H9 (cell line): ENCODE measurements around the gene HYI. TPM values are rescaled to one million over a fixed set of nuclear protein-coding genes. Genes with fewer than 3 reads are reported as not detected.
A peak's percentile ranks its signal among the peaks of the same experiment; 100 is the strongest.

Source experiments
- DNase-seq: peaks from one replicate; pipeline ENCODE4 v3.0.0-alpha.2; 2017
- H2AFZ ChIP-seq: one replicate; pipeline ENCODE4 v1.6.1; 2013; ENCODE audit warnings: mild to moderate bottlenecking, low read length, control low read depth, moderate library complexity
- H2AK5ac ChIP-seq: 2 replicates; pipeline ENCODE4 v1.6.1; 2013; ENCODE audit warnings: low read length, control low read depth, mixed read lengths; ENCODE audit not compliant: insufficient read length
- H2BK120ac ChIP-seq: one replicate; pipeline ENCODE4 v1.6.1; 2013; ENCODE audit warnings: low read depth, mild to moderate bottlenecking, low read length, control low read depth, inconsistent platforms; ENCODE audit not compliant: poor library complexity, severe bottlenecking
- H2BK12ac ChIP-seq: 2 replicates; pipeline ENCODE4 v1.6.1; 2013; ENCODE audit warnings: low read length, control low read depth, mixed read lengths, low read depth; ENCODE audit not compliant: insufficient read length
- H2BK15ac ChIP-seq: 2 replicates; pipeline ENCODE4 v1.6.1; 2013; ENCODE audit warnings: low read depth, low read length, control low read depth
- H2BK20ac ChIP-seq: one replicate; pipeline ENCODE4 v1.6.1; 2013; ENCODE audit warnings: low read depth, mild to moderate bottlenecking, low read length, control low read depth, inconsistent platforms; ENCODE audit not compliant: poor library complexity, severe bottlenecking
- H2BK5ac ChIP-seq: 2 replicates; pipeline ENCODE4 v1.6.1; 2013; ENCODE audit warnings: low read length, control low read depth, mixed read lengths; ENCODE audit not compliant: insufficient read length
- H3K14ac ChIP-seq: 2 replicates; pipeline ENCODE4 v1.6.1; 2013; ENCODE audit warnings: low read length, control low read depth; ENCODE audit not compliant: insufficient read depth
- H3K18ac ChIP-seq: 2 replicates; pipeline ENCODE4 v1.6.1; 2013; ENCODE audit warnings: low read depth, mild to moderate bottlenecking, mixed read lengths, low read length, control low read depth; ENCODE audit not compliant: insufficient read length
- H3K23ac ChIP-seq: 2 replicates; pipeline ENCODE4 v1.6.1; 2013; ENCODE audit warnings: low read length, control low read depth, mixed read lengths, low read depth; ENCODE audit not compliant: insufficient read length
- H3K23me2 ChIP-seq: 2 replicates; pipeline ENCODE4 v1.6.1; 2013; ENCODE audit warnings: low read depth, mild to moderate bottlenecking, mixed read lengths, low read length, control low read depth; ENCODE audit not compliant: insufficient read length, poor library complexity, severe bottlenecking
- H3K27ac ChIP-seq: 2 replicates; pipeline ENCODE4 v1.5.1; 2013; ENCODE audit warnings: low read length, control low read depth, mixed read lengths, low read depth; ENCODE audit not compliant: insufficient read length
- H3K27me3 ChIP-seq: 2 replicates; pipeline ENCODE4 v1.6.1; 2013; ENCODE audit warnings: low read length, control low read depth, inconsistent platforms; ENCODE audit not compliant: insufficient read depth
- H3K4ac ChIP-seq: 2 replicates; pipeline ENCODE4 v1.6.1; 2013; ENCODE audit warnings: low read depth, mild to moderate bottlenecking, control low read depth, inconsistent platforms, low read length, moderate library complexity
- H3K4me1 ChIP-seq: 2 replicates; pipeline ENCODE4 v1.6.1; 2013; ENCODE audit warnings: low read length, control low read depth, inconsistent platforms; ENCODE audit not compliant: insufficient read depth
- H3K4me2 ChIP-seq: 2 replicates; pipeline ENCODE4 v1.6.1; 2013; ENCODE audit warnings: low read length, control low read depth, mixed read lengths; ENCODE audit not compliant: insufficient read length, insufficient read depth
- H3K56ac ChIP-seq: 2 replicates; pipeline ENCODE4 v1.6.1; 2013; ENCODE audit warnings: low read depth, mild to moderate bottlenecking, mixed read lengths, low read length, control low read depth; ENCODE audit not compliant: insufficient read length
- H3K79me1 ChIP-seq: 2 replicates; pipeline ENCODE4 v1.6.1; 2013; ENCODE audit warnings: low read depth, mild to moderate bottlenecking, moderate library complexity, low read length, control low read depth, inconsistent platforms; ENCODE audit not compliant: insufficient read depth, poor library complexity, severe bottlenecking
- H3K79me2 ChIP-seq: 2 replicates; pipeline ENCODE4 v1.6.1; 2013; ENCODE audit warnings: low read length, control low read depth, inconsistent platforms; ENCODE audit not compliant: insufficient read depth
- H3K9ac ChIP-seq: 2 replicates; pipeline ENCODE4 v1.6.1; 2013; ENCODE audit warnings: low read length, control low read depth, mixed read lengths; ENCODE audit not compliant: insufficient read length; ENCODE audit errors: extremely low read depth
- H3K9me3 ChIP-seq: one replicate; pipeline ENCODE4 v1.6.1; 2013; ENCODE audit warnings: low read depth, low read length, inconsistent platforms; ENCODE audit not compliant: control insufficient read depth
- H3T11ph ChIP-seq: one replicate; pipeline ENCODE4 v1.6.1; 2013; ENCODE audit warnings: mild to moderate bottlenecking, low read length, control low read depth, inconsistent platforms
- H4K20me1 ChIP-seq: one replicate; pipeline ENCODE4 v1.6.1; 2013; ENCODE audit not compliant: control insufficient read depth, insufficient read length, insufficient read depth
- H4K5ac ChIP-seq: 2 replicates; pipeline ENCODE4 v1.6.1; 2013; ENCODE audit warnings: low read depth, mild to moderate bottlenecking, mixed read lengths, low read length, control low read depth; ENCODE audit not compliant: insufficient read length
- H4K8ac ChIP-seq: replicated peaks from 2 replicates; pipeline ENCODE4 v1.6.1; 2013; ENCODE audit warnings: low read length, control low read depth, mixed read lengths, low read depth; ENCODE audit not compliant: insufficient read length
- H4K91ac ChIP-seq: 2 replicates; pipeline ENCODE4 v1.6.1; 2013; ENCODE audit warnings: low read depth, mild to moderate bottlenecking, moderate library complexity, mixed read lengths, low read length, control low read depth; ENCODE audit not compliant: insufficient read length
- H3K27ac Mint-ChIP-seq, 3 experiments: 2 replicates in 2 of 3; 3 replicates in 1 of 3; pipeline ENCODE4 v1.8.0; 2020 to 2021; ENCODE audit warnings: mixed read lengths in 3 of 3, mild to moderate bottlenecking in 1 of 3, moderate library complexity in 1 of 3
- H3K27me3 Mint-ChIP-seq: 2 replicates; pipeline ENCODE4 v1.8.0; 2021; ENCODE audit warnings: low read depth, mild to moderate bottlenecking, moderate library complexity, mixed read lengths
- H3K36me3 Mint-ChIP-seq, 3 experiments: 2 replicates in 2 of 3; 3 replicates in 1 of 3; pipeline ENCODE4 v1.8.0; 2020 to 2021; ENCODE audit warnings: low read depth in 3 of 3, mixed read lengths in 3 of 3; ENCODE audit not compliant: insufficient read depth in 1 of 3
- H3K4me1 Mint-ChIP-seq, 2 experiments: 2 replicates each; pipeline ENCODE4 v1.8.0; 2020; ENCODE audit warnings: mixed read lengths in 2 of 2
- H3K4me3 Mint-ChIP-seq, 2 experiments: 2 replicates in 1 of 2; 3 replicates in 1 of 2; pipeline ENCODE4 v1.8.0; 2020 to 2021; ENCODE audit warnings: mild to moderate bottlenecking in 2 of 2, mixed read lengths in 2 of 2, moderate library complexity in 1 of 2
- H3K9me3 Mint-ChIP-seq, 2 experiments: 2 replicates in 1 of 2; 3 replicates in 1 of 2; pipeline ENCODE4 v1.8.0; 2020; ENCODE audit warnings: mild to moderate bottlenecking in 2 of 2, mixed read lengths in 2 of 2, moderate library complexity in 1 of 2
- CTCF ChIP-seq: fragments of 200-600 bp; sonication (generic); conservative IDR thresholded peaks from 3 replicates; pipeline ENCODE4 v1.8.0; 2021; ENCODE audit warnings: antibody characterized with exemption, mild to moderate bottlenecking
- WGBS: extraction: QIAGEN DNeasy Blood & Tissue Kit; methylation state at CpG from one replicate; pipeline ENCODE4 v1.1.7; 2013; ENCODE audit warnings: missing lambda C conversion rate, low lambda C conversion rate, mixed read lengths; ENCODE audit not compliant: insufficient read length; ENCODE audit errors: extremely low coverage; 5-methylcytosine and 5-hydroxymethylcytosine counted together
- total RNA-seq: library from RNA; stranded (reverse); gene quantifications from 2 replicates; pipeline ENCODE4 v1.2.1, GENCODE V29; 2021

Gene HYI
- total RNA-seq, 1 experiment from 2014 or later, result 16.1 TPM

- no peak overlapping the region for H3K56ac ChIP-seq
- no peak overlapping the region for H3T11ph ChIP-seq
- H2BK5ac ChIP-seq, result no peak overlapping the region
- H3K9me3 Mint-ChIP-seq, result no peaks in the 10 kb centered on the region
- H2BK12ac ChIP-seq, result no peak overlapping the region
- peaks cover 9 to 12% of the 10 kb centered on the region in 2 experiments for H3K4me1 Mint-ChIP-seq
- no peak overlapping the region for H2BK20ac ChIP-seq
- H3K79me1 ChIP-seq, result no peaks in the 10 kb centered on the region
- no peak overlapping the region for H3K27ac Mint-ChIP-seq
- H3K18ac ChIP-seq, result no peak overlapping the region
- H4K20me1 ChIP-seq, result peaks cover 2% of the 10 kb centered on the region
- no peaks in the 10 kb centered on the region for H3K9me3 ChIP-seq
- WGBS, result no CpG with 5 or more reads among the region's 25 CpGs
- no peaks in the 10 kb centered on the region for H3K79me2 ChIP-seq
- H2BK15ac ChIP-seq, result no peak overlapping the region
- H2AFZ ChIP-seq, result no peak overlapping the region
- no peak overlapping the region for H4K91ac ChIP-seq
- no peaks in the 10 kb centered on the region for H3K23me2 ChIP-seq
- H3K27me3 Mint-ChIP-seq, result peaks cover 1% of the 10 kb centered on the region; the same call in 1 of the 2 replicates
- no peak overlapping the region for H3K23ac ChIP-seq
- no peaks in the 10 kb centered on the region for H3K27me3 ChIP-seq
- no peak for TF ChIP-seq CTCF
- no peak overlapping the region for H2AK5ac ChIP-seq
- H3K4me3 Mint-ChIP-seq, result no peak overlapping the region
- no peak overlapping the region for H4K5ac ChIP-seq
- H3K4ac ChIP-seq, result no peak overlapping the region
- no peak overlapping the region for H2BK120ac ChIP-seq
- H3K4me1 ChIP-seq, result no peaks in the 10 kb centered on the region; the same call in 1 of the 2 replicates
- H3K36me3 Mint-ChIP-seq, result peaks cover 33 to 84% (median 74%) of the 10 kb centered on the region in 3 experiments; a peak in 6 of 7 replicates
- no peak overlapping the region for H3K27ac ChIP-seq
- no peak overlapping the region for H3K14ac ChIP-seq
- H3K4me2 ChIP-seq, result no peak overlapping the region
- DNase-seq, result peak; percentile 20
- H3K9ac ChIP-seq, result no peak overlapping the region
- no peak overlapping the region for H4K8ac ChIP-seq
Observed at GRCh38 chr1:43447891-43448708, 5.6 kb downstream of the HYI start.
